H1 (cell line): ENCODE data around the gene TBC1D2. TPM values are rescaled to one million over a fixed set of nuclear protein-coding genes. Genes with fewer than 3 reads are reported as not detected.
A peak's percentile ranks its signal among the peaks of the same experiment; 100 is the strongest.

ENCODE experiments used
- BRCA1 ChIP-seq: IDR thresholded peaks from 2 replicates; pipeline ENCODE4 v1.6.1; 2012; ENCODE audit warnings: low read depth, low read length, improper control_type of control experiment
- CREB1 ChIP-seq: IDR thresholded peaks from 2 replicates; pipeline ENCODE4 v1.6.1; 2012; ENCODE audit warnings: inconsistent platforms
- KDM5A ChIP-seq: fragments of 200-600 bp; IDR thresholded peaks from 2 replicates; pipeline ENCODE4 v1.7.1; 2012; ENCODE audit warnings: mild to moderate bottlenecking, low read length, inconsistent platforms, mixed read lengths
- MAX ChIP-seq: IDR thresholded peaks from 2 replicates; pipeline ENCODE4 v1.6.1; 2012; ENCODE audit warnings: inconsistent platforms
- SP1 ChIP-seq: IDR thresholded peaks from 2 replicates; pipeline ENCODE4 v1.6.1; 2011; ENCODE audit warnings: low read depth, low read length
- polyA plus RNA-seq, 7 experiments: library from polyadenylated mRNA; depleted of rRNA in 3 of 7; stranded (reverse) in 5 of 7; unstranded in 2 of 7; fragments of >200 nt in 5 of 7; fragments of 200-250 nt in 2 of 7; gene quantifications; 1 replicate in 5 of 7; 2 replicates in 1 of 7; 4 replicates in 1 of 7; pipeline versions ENCODE4 v1.2.1 to v1.2.3, GENCODE V29; 2011 to 2013; ENCODE audit warnings: missing spikeins in 2 of 7, mixed read lengths in 2 of 7
- total RNA-seq: library from RNA; stranded (reverse); fragmentation: NEBNext Ultra II Directional; extraction: Animal tissue kit (Norgen Biotek cat#: 25700); gene quantifications from 2 replicates; pipeline ENCODE4 v1.2.1, GENCODE V29; 2021

The TBC1D2 gene
- total and polyA plus RNA-seq, 2 of the 8 experiments (the other 6 are each of a cell fraction or from before 2014, with no cell fraction given), result 7.4 TPM

DNA sequence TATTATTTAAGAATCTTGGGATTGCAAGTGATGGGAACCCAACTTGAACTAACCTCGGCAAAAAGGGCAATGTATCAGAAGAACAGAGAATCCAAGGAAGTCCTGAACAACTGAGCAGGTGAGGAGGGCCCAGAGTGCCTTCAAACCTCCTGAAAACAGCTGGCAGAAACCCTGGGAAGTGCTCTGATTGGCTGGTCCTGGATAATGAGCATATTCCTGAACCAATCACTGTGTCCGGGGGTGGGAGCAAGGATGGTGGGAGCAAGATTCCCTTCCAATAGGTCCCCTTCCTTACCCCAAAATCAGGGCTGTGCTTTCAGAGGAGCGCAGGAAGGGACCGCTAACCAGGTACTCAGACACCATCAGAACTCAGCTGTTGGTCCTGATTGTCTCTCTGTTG lies 31.9 kb upstream of the TBC1D2 start (continued):
- TF ChIP-seq SP1 (peak; percentile 97), BRCA1 (no peak), CREB1 (no peak), KDM5A (no peak), MAX (peak; percentile 73)
